Karpas-422 (cell line): ENCODE measurements around the gene VPS52. TPM values are rescaled to one million over a fixed set of nuclear protein-coding genes. Genes with fewer than 3 reads are reported as not detected.

Experiments
- DNase-seq: peaks from one replicate; pipeline ENCODE4 v3.0.0-alpha.2; 2015
- H2AFZ ChIP-seq: fragments of 200-600 bp; sonication (generic); 2 replicates; pipeline ENCODE4 v1.6.1; 2014; ENCODE audit warnings: antibody characterized with exemption, low read length, mixed read lengths
- H3K27ac ChIP-seq: fragments of 200-600 bp; sonication (generic); 2 replicates; pipeline ENCODE4 v1.5.1; 2014; ENCODE audit warnings: mild to moderate bottlenecking, low read length, moderate library complexity
- H3K27me3 ChIP-seq: fragments of 200-600 bp; sonication (generic); 2 replicates; pipeline ENCODE4 v1.6.1; 2014; ENCODE audit warnings: low read length, mixed read lengths
- H3K36me3 ChIP-seq: fragments of 200-600 bp; sonication (generic); 2 replicates; pipeline ENCODE4 v1.6.1; 2014; ENCODE audit warnings: low read length, mixed read lengths; ENCODE audit not compliant: insufficient read depth
- H3K4me1 ChIP-seq: fragments of 200-600 bp; sonication (generic); 2 replicates; pipeline ENCODE4 v1.6.1; 2014; ENCODE audit warnings: mild to moderate bottlenecking, low read length, mixed read lengths
- H3K4me2 ChIP-seq: fragments of 200-600 bp; sonication (generic); 2 replicates; pipeline ENCODE4 v1.6.1; 2014; ENCODE audit warnings: low read length, low read depth, mild to moderate bottlenecking; ENCODE audit not compliant: poor library complexity, severe bottlenecking
- H3K4me3 ChIP-seq: fragments of 200-600 bp; sonication (generic); 2 replicates; pipeline ENCODE4 v1.5.1; 2014; ENCODE audit warnings: mild to moderate bottlenecking, antibody characterized with exemption, low read length, mixed read lengths
- H3K79me2 ChIP-seq: fragments of 200-600 bp; sonication (generic); 2 replicates; pipeline ENCODE4 v1.6.1; 2014; ENCODE audit warnings: mild to moderate bottlenecking, low read length, mixed read lengths
- H3K9ac ChIP-seq: fragments of 200-600 bp; sonication (generic); 2 replicates; pipeline ENCODE4 v1.6.0; 2014; ENCODE audit warnings: low read length
- H3K9me2 ChIP-seq: fragments of 200-600 bp; sonication (generic), shearing (Covaris generic); replicated peaks from 2 replicates; pipeline ENCODE4 v1.6.0; 2014; ENCODE audit warnings: mild to moderate bottlenecking, low read length, moderate library complexity; ENCODE audit not compliant: insufficient read depth
- H3K9me3 ChIP-seq: fragments of 300-700, 200-600 bp; sonication (generic); 2 replicates; pipeline ENCODE4 v1.6.1; 2014; ENCODE audit warnings: low read length, mixed read lengths
- H4K20me1 ChIP-seq: fragments of 200-600 bp; sonication (generic); 2 replicates; pipeline ENCODE4 v1.6.1; 2014; ENCODE audit warnings: mild to moderate bottlenecking, antibody characterized with exemption, low read length, low read depth; ENCODE audit not compliant: insufficient read depth
- total RNA-seq: library from RNA; depleted of rRNA; stranded (reverse); fragments of >200 nt; shearing (Covaris generic); gene quantifications from 2 replicates; pipeline ENCODE4 v1.2.3, GENCODE V29; 2014; ENCODE audit warnings: low replicate concordance

VPS52 gene
- total RNA-seq, 1 experiment from 2014 or later: 76.5 TPM

DNA sequence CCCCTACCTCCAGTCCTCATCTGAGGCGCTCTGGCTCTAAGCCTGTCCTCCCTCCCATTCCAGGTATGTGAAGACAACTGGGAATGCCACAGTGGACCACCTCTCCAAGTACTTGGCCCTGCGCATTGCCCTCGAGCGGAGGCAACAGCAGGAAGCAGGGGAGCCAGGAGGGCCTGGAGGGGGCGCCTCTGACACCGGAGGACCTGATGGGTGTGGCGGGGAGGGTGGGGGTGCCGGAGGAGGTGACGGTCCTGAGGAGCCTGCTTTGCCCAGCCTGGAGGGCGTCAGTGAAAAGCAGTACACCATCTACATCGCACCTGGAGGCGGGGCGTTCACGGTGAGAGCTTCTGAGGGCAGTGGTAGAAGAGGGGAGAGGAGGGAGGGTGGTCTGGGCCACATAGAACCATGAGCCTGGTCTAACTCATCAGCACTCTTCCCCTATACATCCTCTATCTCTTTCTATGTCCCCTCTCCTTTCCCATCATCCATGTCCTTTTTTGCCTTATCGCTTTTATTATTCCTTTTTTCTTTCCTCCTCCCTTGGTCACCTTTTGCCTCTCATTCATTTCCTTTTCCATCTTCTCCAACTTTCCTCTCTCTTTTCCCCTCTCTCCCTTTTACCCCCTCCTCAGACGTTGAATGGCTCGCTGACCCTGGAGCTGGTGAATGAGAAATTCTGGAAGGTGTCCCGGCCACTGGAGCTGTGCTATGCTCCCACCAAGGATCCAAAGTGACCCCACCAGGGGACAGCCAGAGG lies 59.8 kb downstream of the VPS52 start:
- H3K9me2 ChIP-seq: no peaks in the 10 kb centered on the region
- H3K79me2 ChIP-seq: peaks cover 6% of the 10 kb centered on the region; the same call in 1 of the 2 replicates
- H3K27ac ChIP-seq: no peak overlapping the region
- H3K4me3 ChIP-seq: no peak overlapping the region
- H3K4me1 ChIP-seq: peaks cover 19% of the 10 kb centered on the region
- 0 out of 2 replicates have a peak, but pooled peaks cover 7% of the 10 kb centered on the region for H3K36me3 ChIP-seq
- no peak overlapping the region for H3K4me2 ChIP-seq
- H2AFZ ChIP-seq: no peak overlapping the region
- no peak overlapping the region for H3K9ac ChIP-seq
- H3K27me3 ChIP-seq: no peaks in the 10 kb centered on the region
- DNase-seq: no peak
- H4K20me1 ChIP-seq: no peaks in the 10 kb centered on the region
- no peaks in the 10 kb centered on the region for H3K9me3 ChIP-seq

DNA sequence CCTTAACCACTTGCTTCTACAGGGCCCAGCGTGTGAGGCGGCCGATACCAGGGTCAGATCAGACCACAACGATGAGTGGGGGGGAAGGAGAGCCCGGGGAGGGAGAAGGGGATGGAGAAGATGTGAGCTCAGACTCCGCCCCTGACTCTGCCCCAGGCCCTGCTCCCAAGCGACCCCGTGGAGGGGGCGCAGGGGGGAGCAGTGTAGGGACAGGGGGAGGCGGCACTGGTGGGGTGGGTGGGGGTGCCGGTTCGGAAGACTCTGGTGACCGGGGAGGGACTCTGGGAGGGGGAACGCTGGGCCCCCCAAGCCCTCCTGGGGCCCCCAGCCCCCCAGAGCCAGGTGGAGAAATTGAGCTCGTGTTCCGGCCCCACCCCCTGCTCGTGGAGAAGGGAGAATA lies 60.5 kb downstream of the VPS52 start:
- no peak overlapping the region for H3K9ac ChIP-seq
- H3K4me2 ChIP-seq: no peak overlapping the region
- no peak overlapping the region for H3K27ac ChIP-seq
- no peaks in the 10 kb centered on the region for H3K9me3 ChIP-seq
- H3K4me3 ChIP-seq: no peak overlapping the region
- DNase-seq: no peak
- H3K9me2 ChIP-seq: no peaks in the 10 kb centered on the region
- H2AFZ ChIP-seq: no peak overlapping the region
- H4K20me1 ChIP-seq: no peaks in the 10 kb centered on the region
- H3K36me3 ChIP-seq: 0 out of 2 replicates have a peak, but pooled peaks cover 7% of the 10 kb centered on the region
- peaks cover 6% of the 10 kb centered on the region; the same call in 1 of the 2 replicates for H3K79me2 ChIP-seq
- no peaks in the 10 kb centered on the region for H3K27me3 ChIP-seq
- H3K4me1 ChIP-seq: peaks cover 20% of the 10 kb centered on the region

DNA sequence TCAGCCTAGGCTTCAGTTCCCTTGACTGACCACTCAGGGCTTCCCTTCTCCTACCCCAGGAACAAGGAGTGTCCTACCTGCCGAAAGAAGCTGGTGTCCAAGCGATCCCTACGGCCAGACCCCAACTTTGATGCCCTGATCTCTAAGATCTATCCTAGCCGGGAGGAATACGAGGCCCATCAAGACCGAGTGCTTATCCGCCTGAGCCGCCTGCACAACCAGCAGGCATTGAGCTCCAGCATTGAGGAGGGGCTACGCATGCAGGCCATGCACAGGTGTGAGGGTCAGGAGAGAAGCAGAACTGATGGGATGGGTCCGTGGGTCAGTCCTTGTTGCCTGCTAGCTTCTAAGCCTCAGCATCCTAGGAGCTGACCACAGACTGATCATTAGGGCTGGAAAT lies 61.8 kb downstream of the VPS52 start:
- no peak overlapping the region for H3K27ac ChIP-seq
- H3K4me3 ChIP-seq: no peak overlapping the region
- H3K4me1 ChIP-seq: peaks cover 30% of the 10 kb centered on the region
- H3K36me3 ChIP-seq: 0 out of 2 replicates have a peak, but pooled peaks cover 7% of the 10 kb centered on the region
- H4K20me1 ChIP-seq: no peaks in the 10 kb centered on the region
- no peak overlapping the region for H2AFZ ChIP-seq
- H3K9me3 ChIP-seq: no peaks in the 10 kb centered on the region
- H3K4me2 ChIP-seq: no peak overlapping the region
- H3K9me2 ChIP-seq: no peaks in the 10 kb centered on the region
- DNase-seq: no peak
- no peaks in the 10 kb centered on the region for H3K27me3 ChIP-seq
- H3K79me2 ChIP-seq: peaks cover 6% of the 10 kb centered on the region; the same call in 1 of the 2 replicates
- H3K9ac ChIP-seq: no peak overlapping the region

DNA sequence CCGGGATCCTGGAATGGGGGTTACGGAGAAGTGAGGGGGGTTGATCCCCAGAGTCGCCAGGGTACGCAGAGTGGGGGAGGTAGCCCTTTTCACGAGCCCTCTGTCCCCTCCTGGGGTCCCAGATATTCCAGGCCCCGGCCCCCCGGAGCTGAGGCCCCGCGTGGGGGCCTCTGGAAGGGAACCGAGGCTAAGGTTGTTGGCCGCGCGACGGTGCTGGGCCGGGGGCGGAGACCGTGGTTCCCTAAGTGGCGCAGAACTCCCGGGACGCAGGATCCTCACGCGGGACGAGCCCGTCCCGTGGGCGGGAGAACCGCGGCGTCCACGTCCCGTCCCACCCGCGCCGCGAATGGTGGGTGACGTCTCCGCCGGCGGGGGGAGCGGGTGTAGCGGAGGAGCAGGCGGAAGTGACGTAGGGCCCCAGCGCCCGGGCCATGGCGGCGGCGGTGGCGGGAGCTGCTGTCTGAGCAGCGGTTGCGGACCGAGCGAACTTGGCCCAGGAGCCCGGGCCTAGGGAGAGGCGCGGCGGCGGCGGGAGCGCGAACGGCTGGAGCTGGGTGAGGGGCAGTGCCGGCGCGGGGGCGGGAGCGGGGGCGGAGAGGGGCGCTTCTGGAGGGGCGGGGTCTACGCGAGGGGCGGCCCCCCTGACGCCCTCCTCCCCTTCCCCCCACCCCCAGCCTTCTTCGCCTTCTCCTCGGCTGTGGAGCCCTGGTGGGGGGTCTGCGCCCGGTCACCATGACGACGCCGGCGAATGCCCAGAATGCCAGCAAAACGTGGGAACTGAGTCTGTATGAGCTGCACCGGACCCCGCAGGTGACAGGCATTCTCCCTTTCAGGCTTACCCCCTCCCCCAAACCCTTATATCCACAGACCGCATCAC lies 63.3 kb downstream of the VPS52 start, which contains the start of gene RING1:
TSS of gene RING1 (plus strand) at position 410 of the 877 bp plus-strand sequence. CDS start at position 733, 323 bp downstream.
- peak within 1 kb of the TSS; percentile 93 for H2AFZ ChIP-seq
- H3K4me2 ChIP-seq: peak within 1 kb of the TSS; percentile 99
- DNase-seq: peak; percentile 93
- no peaks in the 10 kb centered on the region for H4K20me1 ChIP-seq
- no peaks in the 10 kb centered on the region for H3K27me3 ChIP-seq
- H3K4me1 ChIP-seq: peaks cover 37% of the 10 kb centered on the region
- peak within 1 kb of the TSS; percentile 48; the same call in 1 of the 2 replicates for H3K27ac ChIP-seq
- no peaks in the 10 kb centered on the region for H3K9me3 ChIP-seq
- H3K79me2 ChIP-seq: peaks cover 6% of the 10 kb centered on the region; the same call in 1 of the 2 replicates
- H3K36me3 ChIP-seq: peaks cover 7% of the 10 kb centered on the region; the same call in 1 of the 2 replicates
- peak within 1 kb of the TSS; percentile 99 for H3K9ac ChIP-seq
- peak within 1 kb of the TSS; percentile 97 for H3K4me3 ChIP-seq
- H3K9me2 ChIP-seq: no peaks in the 10 kb centered on the region

DNA sequence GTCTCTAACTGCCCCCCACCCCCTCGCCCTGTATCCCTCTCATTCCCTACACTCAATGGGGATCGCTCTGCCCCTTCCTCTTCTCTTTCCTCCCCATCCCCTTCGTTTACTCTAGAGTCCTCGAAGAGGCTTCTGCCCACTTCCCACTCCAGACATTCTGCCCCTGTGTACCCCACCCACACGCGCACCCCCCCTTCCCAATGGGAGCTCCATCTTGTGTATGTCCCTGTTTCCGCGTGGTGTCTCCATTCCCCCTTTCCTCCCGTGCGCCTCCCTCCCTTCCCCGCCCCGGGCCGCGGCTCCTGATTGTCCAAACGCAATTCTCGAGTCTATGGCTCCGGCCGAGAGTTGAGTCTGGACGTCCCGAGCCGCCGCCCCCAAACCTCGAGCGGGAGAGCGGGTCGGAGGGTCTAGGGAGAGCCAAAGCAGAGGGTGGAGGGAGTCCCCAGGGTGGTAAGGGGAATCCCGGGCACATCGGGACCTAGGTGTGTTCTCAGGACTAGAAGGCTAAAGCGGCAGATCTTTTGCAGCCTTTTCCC lies 64.1 kb downstream of the VPS52 start:
- Histone ChIP-seq H3K4me3 (peak overlapping the region; percentile 97), H3K9ac (peak overlapping the region; percentile 99), H3K9me2 (no peaks in the 10 kb centered on the region), H3K4me2 (peak overlapping the region; percentile 99), H3K79me2 (peaks cover 6% of the 10 kb centered on the region), H3K27ac (peak overlapping the region; percentile 48; the same call in 1 of the 2 replicates), H2AFZ (peak overlapping the region; percentile 93), H3K36me3 (peaks cover 13% of the 10 kb centered on the region), H3K27me3 (no peaks in the 10 kb centered on the region), H4K20me1 (no peaks in the 10 kb centered on the region), H3K9me3 (no peaks in the 10 kb centered on the region), H3K4me1 (peaks cover 41% of the 10 kb centered on the region)
- peak; percentile 69 for DNase-seq

DNA sequence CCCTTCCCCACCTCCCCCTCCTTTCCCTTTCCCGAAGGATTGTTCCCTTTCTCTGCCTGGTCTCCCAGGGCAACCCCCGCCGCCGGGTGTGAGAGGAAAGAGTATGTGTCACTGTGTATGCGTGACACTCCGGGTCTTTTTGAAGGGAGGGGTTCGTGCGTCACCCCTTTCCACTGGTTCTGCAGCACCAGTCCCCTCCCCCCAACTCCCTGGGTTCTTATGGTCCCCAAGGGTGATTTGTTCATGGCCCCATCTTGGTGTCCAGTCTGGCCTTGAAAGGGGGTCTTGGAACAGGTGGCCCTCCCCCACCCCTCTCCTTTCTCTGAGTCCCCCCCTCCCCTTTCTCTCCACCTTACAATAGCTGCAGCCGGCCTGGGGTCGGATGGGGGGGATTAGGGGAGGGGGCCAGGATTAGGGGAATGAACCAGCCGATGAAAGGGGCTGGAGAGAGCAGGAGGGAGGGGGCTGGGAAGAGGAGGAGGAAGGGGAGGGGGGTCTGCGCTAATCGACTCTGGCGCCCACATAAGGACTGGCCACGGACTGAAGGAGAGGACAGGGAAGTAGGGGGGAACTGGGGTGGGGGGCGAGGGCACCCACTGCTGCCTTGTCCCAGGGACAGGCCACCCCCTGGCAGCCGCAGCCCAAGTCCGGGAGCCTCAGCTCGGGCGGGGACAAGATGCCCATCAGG lies 64.7 kb downstream of the VPS52 start:
- Histone ChIP-seq H3K36me3 (peaks cover 19% of the 10 kb centered on the region), H3K4me3 (peak overlapping the region; percentile 97), H3K4me1 (peaks cover 47% of the 10 kb centered on the region), H3K79me2 (peaks cover 12% of the 10 kb centered on the region), H3K27me3 (no peaks in the 10 kb centered on the region), H3K27ac (no peak overlapping the region), H3K9ac (peak overlapping the region; percentile 99), H3K4me2 (peak overlapping the region; percentile 99), H3K9me3 (no peaks in the 10 kb centered on the region), H3K9me2 (no peaks in the 10 kb centered on the region), H4K20me1 (no peaks in the 10 kb centered on the region), H2AFZ (no peak overlapping the region)
- DNase-seq: no peak

DNA sequence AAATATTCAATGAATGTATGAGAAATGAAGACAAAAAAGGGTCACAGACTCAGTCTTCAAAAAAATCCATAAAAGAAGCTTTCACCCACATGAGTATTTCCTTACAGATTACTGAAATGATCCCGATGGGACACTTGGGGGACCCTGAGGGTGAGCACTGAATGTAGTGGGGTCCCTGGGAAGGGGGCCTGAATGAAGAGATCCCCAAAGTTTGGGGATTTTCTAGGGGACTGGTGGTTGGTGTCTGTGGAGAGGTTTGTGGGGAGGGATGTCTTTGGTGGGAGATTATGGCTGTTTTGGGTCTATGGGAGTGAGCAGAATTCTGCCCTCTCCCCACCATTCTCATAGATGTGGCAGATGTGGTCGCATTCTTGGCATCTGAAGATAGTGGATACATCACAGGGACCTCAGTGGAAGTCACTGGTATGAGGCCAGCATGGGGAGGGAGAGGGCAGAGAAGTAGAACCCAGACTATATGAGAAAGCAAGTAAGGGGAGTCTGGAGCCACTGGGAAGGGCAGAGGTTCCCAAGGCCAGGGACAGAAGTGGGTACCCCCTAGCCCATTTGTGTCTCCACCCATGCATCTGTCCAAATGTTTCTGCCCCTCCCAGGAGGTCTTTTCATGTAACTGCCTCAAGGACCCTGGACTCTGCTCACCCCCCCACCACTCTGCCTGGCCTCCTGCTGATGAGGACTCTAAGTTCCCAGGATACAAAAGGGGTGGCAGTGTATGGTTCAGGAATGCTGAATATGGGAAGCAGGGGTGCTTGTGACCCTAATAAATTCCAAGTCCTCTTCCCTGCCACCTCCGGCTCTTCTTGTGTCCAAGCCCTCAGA lies 65.4 kb downstream of the VPS52 start:
- Histone ChIP-seq H3K27ac (no peak overlapping the region), H3K4me3 (no peak overlapping the region), H3K79me2 (peaks cover 20% of the 10 kb centered on the region), H3K27me3 (no peaks in the 10 kb centered on the region), H3K36me3 (peaks cover 25% of the 10 kb centered on the region), H3K9me3 (no peaks in the 10 kb centered on the region), H3K4me2 (peak overlapping the region; percentile 68), H3K4me1 (peaks cover 54% of the 10 kb centered on the region), H3K9me2 (no peaks in the 10 kb centered on the region), H3K9ac (no peak overlapping the region), H4K20me1 (no peaks in the 10 kb centered on the region), H2AFZ (no peak overlapping the region)
- no peak for DNase-seq
